ENCODE measurements around the gene MAPKAPK3.

MAPKAPK3 gene

DNA sequence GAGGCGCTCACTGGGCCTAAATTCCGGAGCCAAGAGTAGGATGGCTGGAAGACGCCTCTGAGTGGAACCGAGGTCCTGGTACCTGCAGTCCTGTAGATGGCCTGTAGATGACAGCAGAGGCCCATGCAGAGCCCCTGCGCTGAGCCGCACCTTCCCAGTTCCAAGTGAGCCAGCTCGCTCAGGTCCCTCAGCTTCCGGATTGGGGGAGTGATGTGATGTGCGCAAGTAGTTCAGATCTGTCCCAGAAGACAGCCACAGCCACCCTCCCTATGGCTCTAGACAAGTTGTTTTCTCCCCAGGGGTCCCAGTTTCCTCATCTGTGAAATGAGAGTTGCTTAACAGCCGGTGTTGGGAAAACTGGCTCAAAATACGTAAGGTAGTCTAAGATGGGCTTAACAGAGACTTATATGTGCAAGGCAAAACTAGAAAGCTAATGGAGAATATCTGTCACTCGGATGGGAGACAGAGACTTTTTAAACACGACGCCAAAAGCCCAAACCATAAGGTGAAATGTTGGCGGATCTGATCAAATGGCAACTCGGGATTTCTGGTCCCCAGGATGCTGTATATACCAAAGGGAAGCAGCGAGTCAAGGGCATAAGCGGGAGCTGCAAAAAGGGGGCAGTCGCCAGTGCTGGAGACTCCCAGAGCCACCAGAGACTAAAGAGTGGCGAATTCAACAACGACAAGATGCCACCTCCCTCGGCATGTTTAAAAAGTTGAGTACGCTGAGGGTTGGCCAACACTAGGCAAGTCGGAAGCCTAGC lies 765 bp upstream of the MAPKAPK3 start:
- ATAC-seq (replicated peaks; ENCODE audit: extremely low read depth, poor library complexity, severe bottlenecking) (peak; percentile 67), DNase-seq (ENCODE audit: low spot score in 2 of 2) (peak; percentile 65 to 71)
- Mint-ChIP-seq H3K4me1 (peaks cover 66% of the 10 kb centered on the region), H3K27me3 (no peaks in the 10 kb centered on the region), H3K36me3 (ENCODE audit: insufficient read depth) (peaks cover 21% of the 10 kb centered on the region), H3K4me3 (peak overlapping the region; percentile 92), H3K9me3 (no peaks in the 10 kb centered on the region), H3K27ac (ENCODE audit: low read depth) (peak overlapping the region; percentile 86)

DNA sequence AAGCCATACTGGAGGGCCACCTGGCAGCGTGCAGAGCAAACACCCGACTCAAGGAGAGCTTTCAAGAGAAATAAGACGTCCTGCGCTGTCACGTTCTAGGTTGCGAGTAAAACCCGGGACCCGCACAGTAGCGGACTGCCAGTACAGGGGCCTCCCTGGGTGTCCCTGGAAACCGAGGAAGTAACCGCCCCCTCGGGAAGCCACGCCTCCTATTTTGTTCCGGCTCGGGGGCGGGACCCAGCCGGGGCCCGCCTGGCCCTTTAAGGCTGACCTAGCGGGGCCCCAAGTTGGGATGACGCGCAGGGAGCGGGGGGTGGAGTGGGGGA lies 218 bp upstream of the MAPKAPK3 start:
- Mint-ChIP-seq H3K9me3 (no peaks in the 10 kb centered on the region), H3K36me3 (ENCODE audit: insufficient read depth) (peaks cover 19% of the 10 kb centered on the region), H3K27me3 (no peaks in the 10 kb centered on the region), H3K27ac (ENCODE audit: low read depth) (peak overlapping the region; percentile 86), H3K4me1 (peaks cover 65% of the 10 kb centered on the region), H3K4me3 (peak overlapping the region; percentile 92)
- peak; percentile 94 for DNase-seq (ENCODE audit: low spot score in 2 of 2)
- ATAC-seq (replicated peaks; ENCODE audit: extremely low read depth, poor library complexity, severe bottlenecking), result peak; percentile 65

DNA sequence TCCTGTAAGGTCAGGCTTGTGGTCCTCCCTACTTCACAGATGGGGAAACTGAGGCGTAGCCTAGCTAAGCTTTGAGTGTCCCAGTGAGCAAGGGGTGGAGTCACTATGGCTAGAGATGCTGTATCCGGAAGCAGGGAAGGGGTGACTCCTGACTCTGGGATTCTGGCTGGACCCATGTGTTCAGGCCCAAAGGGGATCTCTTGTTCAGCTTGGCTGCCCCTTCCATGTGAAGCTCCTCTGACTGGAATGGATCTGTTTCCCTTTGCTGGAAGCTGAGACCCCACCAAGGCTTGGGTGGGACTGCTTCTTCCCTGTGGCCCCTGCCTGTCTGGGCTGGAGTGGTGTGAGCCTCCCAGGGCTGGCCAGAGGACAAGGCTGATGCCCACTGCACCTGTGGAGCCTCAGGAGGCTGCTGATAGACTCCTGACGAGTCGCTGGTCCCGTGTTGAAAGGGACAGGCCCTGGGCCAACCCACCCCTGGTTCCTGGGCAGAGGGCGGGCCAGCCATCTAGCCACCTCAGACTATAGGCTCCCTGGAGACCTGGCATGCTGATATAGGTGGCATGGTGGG lies 1.0 kb downstream of the MAPKAPK3 start:
- H3K36me3 Mint-ChIP-seq (ENCODE audit: insufficient read depth), result peaks cover 17% of the 10 kb centered on the region
- H3K4me3 Mint-ChIP-seq, result peak overlapping the region; percentile 92
- H3K27me3 Mint-ChIP-seq, result no peaks in the 10 kb centered on the region
- peaks cover 63% of the 10 kb centered on the region for H3K4me1 Mint-ChIP-seq
- DNase-seq (ENCODE audit: low spot score in 2 of 2) (no peak), ATAC-seq (replicated peaks; ENCODE audit: extremely low read depth, poor library complexity, severe bottlenecking) (no peak)
- no peaks in the 10 kb centered on the region for H3K9me3 Mint-ChIP-seq
- peak overlapping the region; percentile 86 for H3K27ac Mint-ChIP-seq (ENCODE audit: low read depth)

DNA sequence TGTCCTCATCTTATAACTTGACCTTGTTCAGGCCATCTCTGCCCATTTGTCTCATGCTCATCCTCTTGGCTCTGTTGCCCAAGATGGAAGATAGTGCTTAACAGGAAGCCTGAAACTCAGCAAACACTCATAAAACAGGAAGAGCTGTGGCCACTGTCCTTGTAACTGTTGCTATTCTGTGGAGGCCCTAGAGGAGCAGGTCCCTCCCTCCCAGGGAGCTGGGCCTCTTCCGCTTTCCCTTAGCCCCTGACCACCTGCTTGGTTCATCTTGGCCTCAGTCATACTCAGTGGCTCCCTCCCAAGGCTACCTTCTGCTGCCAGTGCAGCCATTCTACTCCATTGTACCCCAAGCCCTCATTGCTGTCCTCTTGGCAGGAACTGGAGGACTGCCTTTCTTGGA lies 3.5 kb downstream of the MAPKAPK3 start:
- Mint-ChIP-seq H3K27me3 (no peaks in the 10 kb centered on the region), H3K4me1 (peaks cover 77% of the 10 kb centered on the region), H3K9me3 (no peaks in the 10 kb centered on the region), H3K4me3 (peak overlapping the region; percentile 92), H3K27ac (ENCODE audit: low read depth) (peak overlapping the region; percentile 68), H3K36me3 (ENCODE audit: insufficient read depth) (peaks cover 22% of the 10 kb centered on the region)
- no peak for DNase-seq (ENCODE audit: low spot score in 2 of 2)
- ATAC-seq (replicated peaks; ENCODE audit: extremely low read depth, poor library complexity, severe bottlenecking), result no peak

DNA sequence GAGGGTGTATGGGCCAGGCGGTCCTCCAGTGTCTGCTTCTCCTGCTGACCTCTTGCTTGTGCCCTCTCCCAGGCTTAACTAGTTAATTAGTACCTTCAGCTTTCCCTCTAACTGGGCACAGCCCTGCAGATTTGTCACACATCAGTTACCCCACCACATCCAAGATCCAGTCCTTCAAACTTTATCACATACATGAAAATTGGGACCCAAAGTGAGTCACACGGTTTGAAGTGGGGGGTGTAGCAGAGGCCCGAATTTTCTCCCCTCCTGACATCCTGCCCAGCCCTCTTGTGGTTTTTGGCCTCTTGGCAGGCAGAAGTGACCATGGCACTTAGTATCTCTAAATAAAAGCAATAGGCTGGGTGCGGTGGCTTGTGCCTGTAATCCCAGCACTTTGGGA lies 3.9 kb downstream of the MAPKAPK3 start:
- DNase-seq (ENCODE audit: low spot score in 2 of 2) (no peak), ATAC-seq (replicated peaks; ENCODE audit: extremely low read depth, poor library complexity, severe bottlenecking) (no peak)
- H3K36me3 Mint-ChIP-seq (ENCODE audit: insufficient read depth), result peaks cover 22% of the 10 kb centered on the region
- H3K9me3 Mint-ChIP-seq, result no peaks in the 10 kb centered on the region
- peak overlapping the region; percentile 68 for H3K27ac Mint-ChIP-seq (ENCODE audit: low read depth)
- peaks cover 76% of the 10 kb centered on the region for H3K4me1 Mint-ChIP-seq
- peak overlapping the region; percentile 92 for H3K4me3 Mint-ChIP-seq
- no peaks in the 10 kb centered on the region for H3K27me3 Mint-ChIP-seq

DNA sequence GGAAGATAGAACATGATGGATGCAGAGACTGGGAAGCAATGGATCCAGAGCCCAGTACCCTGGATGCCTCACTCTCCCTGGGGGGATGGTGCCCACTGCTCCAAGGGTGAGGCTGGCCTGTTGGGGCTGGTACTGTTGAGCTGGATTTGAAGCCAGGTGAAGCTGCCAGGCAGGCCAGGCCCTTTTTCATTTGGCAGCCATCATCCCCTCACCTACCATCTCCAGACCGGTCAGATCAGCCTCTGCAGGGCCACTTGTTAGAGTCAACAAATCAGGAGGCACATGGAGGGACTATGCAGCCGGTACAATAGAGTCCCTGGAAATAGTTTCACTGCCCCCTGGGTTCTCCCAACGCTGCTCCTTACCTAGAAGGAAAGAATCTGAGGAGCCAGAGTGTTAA lies 5.9 kb downstream of the MAPKAPK3 start:
- Mint-ChIP-seq H3K4me3 (peak overlapping the region; percentile 20), H3K36me3 (ENCODE audit: insufficient read depth) (peaks cover 14% of the 10 kb centered on the region), H3K27me3 (no peaks in the 10 kb centered on the region), H3K9me3 (no peaks in the 10 kb centered on the region), H3K27ac (ENCODE audit: low read depth) (no peak overlapping the region), H3K4me1 (peaks cover 74% of the 10 kb centered on the region)
- ATAC-seq (replicated peaks; ENCODE audit: extremely low read depth, poor library complexity, severe bottlenecking) (no peak), DNase-seq (ENCODE audit: low spot score in 2 of 2) (no peak)

DNA sequence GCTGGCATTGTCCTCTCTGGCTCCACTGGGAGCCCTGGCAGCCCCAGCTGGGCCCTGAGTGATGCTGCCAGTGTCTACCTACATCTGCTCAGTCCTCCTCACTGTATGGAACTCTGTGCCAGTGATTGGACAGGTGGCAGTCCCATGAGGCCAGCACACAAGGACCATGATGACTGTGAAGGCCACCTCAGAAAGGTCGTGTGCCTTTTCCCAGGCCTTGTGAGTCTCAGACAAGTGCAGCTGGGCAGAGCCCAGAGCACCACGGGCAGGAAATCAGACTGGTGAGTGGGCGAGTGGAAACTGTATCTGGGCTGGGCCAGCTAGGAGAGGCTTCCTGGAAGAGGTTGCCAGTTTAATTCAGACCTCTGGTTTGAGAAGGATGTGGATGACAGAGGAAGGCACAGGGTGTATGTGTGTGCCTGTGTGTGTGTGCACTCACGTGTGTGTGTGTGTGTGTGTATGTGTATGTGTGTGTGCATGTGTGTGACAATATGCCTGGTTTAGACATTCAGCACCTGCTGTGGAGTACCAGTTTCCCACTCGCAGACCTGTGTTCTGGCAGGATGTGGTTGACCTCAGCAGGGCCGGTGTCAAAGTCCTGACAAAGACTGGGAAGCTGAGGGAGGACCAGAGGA lies 7.0 kb downstream of the MAPKAPK3 start:
- ATAC-seq (replicated peaks; ENCODE audit: extremely low read depth, poor library complexity, severe bottlenecking), result peak; percentile 60
- Mint-ChIP-seq H3K27me3 (no peaks in the 10 kb centered on the region), H3K4me3 (peak overlapping the region; percentile 60), H3K27ac (ENCODE audit: low read depth) (peak overlapping the region; percentile 91), H3K36me3 (ENCODE audit: insufficient read depth) (peaks cover 16% of the 10 kb centered on the region), H3K4me1 (peaks cover 74% of the 10 kb centered on the region), H3K9me3 (no peaks in the 10 kb centered on the region)
- DNase-seq (ENCODE audit: low spot score in 2 of 2), result no peak

DNA sequence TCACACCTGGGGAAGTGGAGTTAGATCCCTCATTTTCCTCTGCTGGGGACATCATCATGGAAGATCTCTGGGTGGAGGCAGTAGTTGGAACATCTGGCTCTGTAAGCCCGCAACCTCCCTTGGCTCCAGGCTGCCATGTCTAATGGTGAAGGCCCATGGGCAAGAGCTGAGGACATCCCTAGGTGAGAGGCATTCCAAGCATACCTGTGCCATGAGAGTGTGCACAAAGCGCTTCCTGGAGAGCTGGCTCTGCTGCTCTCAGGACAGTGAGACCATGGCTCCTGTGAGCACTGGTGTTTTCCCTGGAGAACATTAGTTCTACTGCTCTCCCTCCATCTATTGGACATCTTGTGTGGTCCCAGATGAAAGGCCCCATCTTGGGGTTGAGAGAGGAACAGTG lies 7.7 kb downstream of the MAPKAPK3 start:
- Mint-ChIP-seq H3K4me3 (peak overlapping the region; percentile 60), H3K27ac (ENCODE audit: low read depth) (peak overlapping the region; percentile 91), H3K36me3 (ENCODE audit: insufficient read depth) (peaks cover 16% of the 10 kb centered on the region), H3K27me3 (no peaks in the 10 kb centered on the region), H3K4me1 (peaks cover 74% of the 10 kb centered on the region), H3K9me3 (no peaks in the 10 kb centered on the region)
- DNase-seq (ENCODE audit: low spot score in 2 of 2), result no peak
- ATAC-seq (replicated peaks; ENCODE audit: extremely low read depth, poor library complexity, severe bottlenecking), result no peak

DNA sequence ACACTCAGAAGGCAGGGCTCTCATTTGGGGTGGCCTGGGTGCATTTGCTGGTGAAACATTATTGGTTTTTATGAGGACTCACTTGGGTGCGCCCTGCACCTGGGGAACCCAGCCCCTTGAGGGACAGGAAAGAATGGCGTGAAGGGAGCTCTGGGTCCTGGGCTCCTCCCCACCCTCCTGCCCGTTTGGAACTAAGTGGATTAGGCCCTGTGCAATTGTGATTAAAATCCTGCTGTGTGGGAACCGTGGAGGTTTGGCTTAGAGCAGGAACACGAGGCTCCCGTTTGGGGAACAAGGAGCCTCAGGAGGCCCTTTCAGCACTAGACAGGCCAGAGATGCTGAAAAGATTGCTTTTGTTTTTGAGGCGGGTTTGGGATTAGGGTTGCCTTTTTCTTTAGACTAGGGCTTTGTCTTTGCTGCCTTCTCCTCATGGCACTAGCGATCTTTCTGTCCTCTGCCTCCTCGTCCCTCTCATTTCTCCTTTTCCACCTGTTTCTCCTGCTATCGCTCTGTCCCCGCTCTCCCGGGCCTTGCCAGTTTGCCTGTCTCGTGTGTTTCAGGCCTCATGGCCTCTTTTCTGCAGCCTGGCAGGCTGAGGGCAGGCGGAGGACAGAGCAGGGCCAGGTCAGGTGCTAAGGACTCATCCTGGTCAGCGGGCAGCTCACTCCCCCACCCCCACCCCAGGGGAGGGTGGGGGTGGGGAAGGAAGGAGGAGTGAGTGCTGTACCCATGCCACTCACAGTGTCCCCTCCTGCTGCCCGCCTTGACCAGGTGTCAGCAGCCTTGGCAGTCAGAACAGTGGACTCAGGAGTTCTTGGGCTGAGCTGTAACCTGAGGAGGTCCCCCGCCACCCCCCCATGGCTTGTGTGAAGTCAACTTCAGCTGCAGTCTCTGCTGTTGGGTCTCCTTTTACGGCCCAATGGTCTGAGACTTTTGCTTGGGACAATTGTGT lies 8.6 kb downstream of the MAPKAPK3 start:
- peaks cover 16% of the 10 kb centered on the region for H3K36me3 Mint-ChIP-seq (ENCODE audit: insufficient read depth)
- no peak overlapping the region for H3K4me3 Mint-ChIP-seq

DNA sequence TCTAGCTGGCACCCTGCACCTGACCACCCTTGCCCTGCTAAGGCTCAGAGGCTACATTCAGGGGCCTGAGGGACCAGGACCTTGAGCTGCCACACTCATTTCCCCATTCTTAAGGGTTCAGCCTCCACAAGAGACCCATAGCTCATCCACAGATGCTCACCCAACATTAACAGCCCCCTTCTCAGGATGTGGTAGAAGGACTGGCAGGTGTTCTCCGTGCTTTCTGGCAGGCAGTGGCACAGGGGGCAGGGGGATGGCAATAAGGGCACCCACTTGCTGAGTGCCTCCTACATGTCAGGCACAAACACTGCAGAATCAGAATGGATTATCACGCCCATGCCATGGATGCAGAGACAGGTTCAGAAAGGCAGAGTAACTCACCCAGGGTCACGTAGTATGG lies 9.4 kb downstream of the MAPKAPK3 start:
- Mint-ChIP-seq H3K4me1 (peaks cover 77% of the 10 kb centered on the region), H3K4me3 (no peak overlapping the region), H3K9me3 (no peaks in the 10 kb centered on the region), H3K36me3 (ENCODE audit: insufficient read depth) (peaks cover 15% of the 10 kb centered on the region), H3K27me3 (no peaks in the 10 kb centered on the region), H3K27ac (ENCODE audit: low read depth) (peak overlapping the region; percentile 72)
- DNase-seq (ENCODE audit: low spot score in 2 of 2) (no peak), ATAC-seq (replicated peaks; ENCODE audit: extremely low read depth, poor library complexity, severe bottlenecking) (no peak)

More for the DNA sequence above, 8.6 kb downstream of the MAPKAPK3 start:
- H3K27ac Mint-ChIP-seq (ENCODE audit: low read depth), result no peak overlapping the region
- no peaks in the 10 kb centered on the region for H3K27me3 Mint-ChIP-seq
- ATAC-seq (replicated peaks; ENCODE audit: extremely low read depth, poor library complexity, severe bottlenecking), result no peak
- peaks cover 74% of the 10 kb centered on the region for H3K4me1 Mint-ChIP-seq
- no peak for DNase-seq (ENCODE audit: low spot score in 2 of 2)
- H3K9me3 Mint-ChIP-seq, result no peaks in the 10 kb centered on the region

DNA sequence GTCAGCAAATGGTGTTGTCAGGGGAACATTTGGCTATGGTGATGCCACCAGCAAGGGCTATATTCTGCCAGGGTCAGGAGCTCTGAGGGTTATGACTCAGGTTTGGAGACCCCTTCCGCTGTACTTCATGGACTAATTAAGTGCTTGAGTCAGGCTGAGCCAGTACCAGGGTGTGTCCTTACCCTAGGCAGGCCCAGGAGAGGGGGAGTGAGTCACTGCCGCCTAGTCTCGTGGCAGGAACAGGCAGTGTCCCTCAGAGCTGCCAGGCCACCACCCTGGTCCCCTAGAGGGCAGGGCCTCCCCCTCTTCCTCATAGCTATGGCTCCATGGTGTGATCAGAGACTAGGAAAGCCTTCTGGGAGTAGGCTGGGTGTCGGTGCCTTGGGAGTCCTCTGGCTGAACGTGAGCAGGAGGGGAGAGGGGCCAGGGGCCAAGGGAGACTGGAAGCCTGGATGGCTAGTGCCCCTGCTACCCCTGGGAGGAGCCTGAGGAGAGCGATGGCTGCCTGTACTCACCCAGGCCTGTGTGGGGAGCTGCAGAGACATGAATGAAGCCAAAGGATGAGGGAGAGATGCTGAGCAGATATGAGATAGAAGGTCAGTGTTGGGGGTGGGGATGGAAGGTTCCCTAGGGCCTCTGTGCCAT lies 10.6 kb downstream of the MAPKAPK3 start:
- Mint-ChIP-seq H3K4me3 (no peak overlapping the region), H3K9me3 (no peaks in the 10 kb centered on the region), H3K27ac (ENCODE audit: low read depth) (peak overlapping the region; percentile 82), H3K27me3 (no peaks in the 10 kb centered on the region), H3K36me3 (ENCODE audit: insufficient read depth) (peaks cover 9% of the 10 kb centered on the region), H3K4me1 (peaks cover 83% of the 10 kb centered on the region)
- no peak for ATAC-seq (replicated peaks; ENCODE audit: extremely low read depth, poor library complexity, severe bottlenecking)
- DNase-seq (ENCODE audit: low spot score in 2 of 2), result no peak

DNA sequence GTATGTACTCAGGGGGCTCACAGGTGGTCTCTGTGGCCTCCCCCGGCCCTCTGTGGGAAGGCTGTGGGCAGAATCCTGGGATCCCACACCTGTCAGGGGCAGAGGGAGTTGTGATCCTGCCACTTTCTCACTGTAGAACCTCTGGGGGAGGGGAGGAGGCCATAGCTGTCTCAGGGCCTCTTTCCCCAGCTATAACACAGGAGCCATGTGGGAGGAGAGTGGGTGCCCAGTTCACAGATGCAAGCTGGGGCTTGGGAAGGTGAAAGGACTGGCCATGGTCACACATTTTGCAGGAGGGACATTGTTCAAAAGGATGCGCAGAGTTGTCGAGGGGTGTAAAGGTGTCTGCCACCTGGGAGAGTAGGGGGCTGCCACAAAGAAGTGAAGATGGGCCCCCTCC lies 11.7 kb downstream of the MAPKAPK3 start:
- Mint-ChIP-seq H3K4me3 (no peak overlapping the region), H3K27ac (ENCODE audit: low read depth) (peak overlapping the region; percentile 13), H3K4me1 (peaks cover 83% of the 10 kb centered on the region), H3K9me3 (no peaks in the 10 kb centered on the region), H3K27me3 (no peaks in the 10 kb centered on the region), H3K36me3 (ENCODE audit: insufficient read depth) (peaks cover 9% of the 10 kb centered on the region)
- no peak for DNase-seq (ENCODE audit: low spot score in 2 of 2)
- ATAC-seq (replicated peaks; ENCODE audit: extremely low read depth, poor library complexity, severe bottlenecking), result no peak
